GM10248 (cell line): ENCODE results near the gene AQP12B.

Experiments
- CTCF ChIA-PET: fragments of 300-600 bp; sonication (Branson Sonifier 250); formaldehyde crosslinking; extraction: SDS; loops from one replicate; lab custom pipeline; 2021; ENCODE audit warnings: antibody characterized with exemption; lab: Yijun Ruan, JAX
- POLR2A ChIA-PET: fragments of 350-650 bp; sonication (Branson Sonifier 250); formaldehyde crosslinking; extraction: SDS; loops from one replicate; lab custom pipeline; 2020; ENCODE audit warnings: antibody characterized with exemption; lab: Yijun Ruan, JAX
- DNase-seq: peaks from one replicate; pipeline ENCODE4 v3.0.0; 2012; ENCODE audit errors: extremely low spot score
- TF ChIP-seq, protein P1 (sequence below): IDR thresholded peaks from 2 replicates; pipeline ENCODE4 v1.5.1; 2012; ENCODE audit warnings: mild to moderate bottlenecking, low read depth; ENCODE audit errors: extremely low read depth, missing control alignments, control extremely low read depth

AQP12B gene

DNA sequence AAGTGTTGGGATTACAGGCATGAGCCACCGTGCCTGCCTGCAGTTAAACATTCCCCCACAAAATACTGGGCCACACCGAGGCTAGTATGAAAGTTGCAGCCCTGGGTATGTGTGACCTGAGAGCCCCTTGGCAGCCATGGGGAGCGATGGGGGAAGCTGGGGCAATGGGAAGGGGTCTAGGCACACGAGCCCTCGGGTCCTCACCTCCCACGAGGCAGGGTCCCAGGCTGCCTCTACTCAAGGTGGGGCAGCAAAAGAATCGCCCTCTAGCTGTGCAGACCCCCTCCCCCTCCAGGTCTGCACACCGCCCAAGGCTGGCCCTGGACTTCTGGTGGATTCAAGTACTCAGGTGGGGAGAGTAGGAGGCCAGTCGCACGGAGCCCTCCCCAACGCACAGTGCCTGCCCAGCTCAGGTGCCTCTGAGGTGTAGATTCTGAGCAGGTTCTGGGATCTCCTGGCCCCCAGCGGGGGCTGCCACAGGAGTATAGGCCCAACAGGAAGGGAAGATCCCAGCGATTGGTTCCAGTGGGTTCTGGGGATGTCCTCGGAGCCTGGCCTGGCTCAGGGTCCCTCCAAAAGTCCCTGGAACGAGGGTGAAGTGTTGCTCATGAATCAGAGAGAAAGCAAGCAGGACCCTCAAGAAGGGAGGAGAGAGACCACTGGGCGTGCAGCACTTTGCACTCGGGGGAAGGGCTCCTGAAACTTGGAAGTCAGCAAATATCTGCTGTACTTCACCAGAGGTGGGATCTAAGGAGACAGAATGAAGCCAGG lies 54.8 kb downstream of the AQP12B start:
- TF ChIP-seq, protein P1, sequence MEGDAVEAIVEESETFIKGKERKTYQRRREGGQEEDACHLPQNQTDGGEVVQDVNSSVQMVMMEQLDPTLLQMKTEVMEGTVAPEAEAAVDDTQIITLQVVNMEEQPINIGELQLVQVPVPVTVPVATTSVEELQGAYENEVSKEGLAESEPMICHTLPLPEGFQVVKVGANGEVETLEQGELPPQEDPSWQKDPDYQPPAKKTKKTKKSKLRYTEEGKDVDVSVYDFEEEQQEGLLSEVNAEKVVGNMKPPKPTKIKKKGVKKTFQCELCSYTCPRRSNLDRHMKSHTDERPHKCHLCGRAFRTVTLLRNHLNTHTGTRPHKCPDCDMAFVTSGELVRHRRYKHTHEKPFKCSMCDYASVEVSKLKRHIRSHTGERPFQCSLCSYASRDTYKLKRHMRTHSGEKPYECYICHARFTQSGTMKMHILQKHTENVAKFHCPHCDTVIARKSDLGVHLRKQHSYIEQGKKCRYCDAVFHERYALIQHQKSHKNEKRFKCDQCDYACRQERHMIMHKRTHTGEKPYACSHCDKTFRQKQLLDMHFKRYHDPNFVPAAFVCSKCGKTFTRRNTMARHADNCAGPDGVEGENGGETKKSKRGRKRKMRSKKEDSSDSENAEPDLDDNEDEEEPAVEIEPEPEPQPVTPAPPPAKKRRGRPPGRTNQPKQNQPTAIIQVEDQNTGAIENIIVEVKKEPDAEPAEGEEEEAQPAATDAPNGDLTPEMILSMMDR, result no peak
- ChIA-PET POLR2A (no interaction called here), CTCF (interaction anchor here (1.4 kb wide), 1 partner anchor 62 kb away, joined by 3 read pairs; no protein-coding TSS in a partner anchor)
- DNase-seq, result no peak

DNA sequence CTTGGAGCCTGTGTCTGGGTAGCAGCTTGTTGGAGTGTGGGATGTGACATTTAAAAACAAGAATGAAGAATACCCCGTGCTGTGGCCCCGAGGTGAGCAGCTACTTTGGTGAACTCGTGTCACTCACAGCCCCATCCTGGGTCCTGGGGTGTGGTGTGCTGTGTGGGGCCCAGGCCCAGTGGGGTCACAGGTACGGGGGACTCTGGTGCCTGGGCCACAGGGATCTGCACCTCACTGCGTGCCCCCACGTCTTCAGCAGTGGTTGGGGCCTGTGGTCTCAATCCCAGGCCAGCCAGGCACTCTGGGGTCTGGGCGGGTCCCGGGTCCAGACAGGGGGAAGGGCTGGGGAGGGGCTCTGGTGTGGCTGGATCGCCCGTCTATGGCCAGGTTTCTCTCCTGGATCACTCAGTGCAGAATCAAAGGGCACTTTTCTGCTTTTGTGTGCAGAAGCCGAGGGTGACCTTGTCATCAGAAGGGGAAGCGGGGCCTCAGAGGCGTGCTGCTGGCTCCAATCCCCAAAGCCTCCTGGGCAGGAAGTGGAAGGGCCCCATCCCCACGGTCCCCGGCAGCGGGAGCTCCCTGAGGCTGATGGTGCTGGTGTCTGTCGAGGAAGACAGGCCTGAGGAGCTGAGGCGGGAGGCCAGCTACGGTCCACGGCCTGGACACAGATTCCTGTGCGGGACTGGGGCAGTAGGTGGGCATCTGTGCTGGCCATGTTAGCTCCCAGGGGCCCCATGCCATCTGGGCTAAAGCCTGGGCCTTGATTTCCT lies 56.0 kb downstream of the AQP12B start:
- POLR2A ChIA-PET, result no interaction called here
- TF ChIP-seq, protein P1, result no peak
- CTCF ChIA-PET, result interaction anchor here (1.4 kb wide), 1 partner anchor 61 kb away, joined by 3 read pairs; no protein-coding TSS in a partner anchor
- no peak for DNase-seq
